CD4-positive, CD25-positive, alpha-beta regulatory T cell (primary cell): ENCODE measurements around the gene FNBP1L. TPM values are rescaled to one million over a fixed set of nuclear protein-coding genes. Genes with fewer than 3 reads are reported as not detected.

ENCODE experiments used
- ATAC-seq, 2 donors: fragments of 150-1000 bp; cut with Tn5 transposase; one replicate each; pipeline ENCODE4 v1.10.0; 2021; ENCODE audit warnings: low read depth in 2 of 2, moderate number of reproducible peaks in 2 of 2, moderate library complexity in 1 of 2
- DNase-seq, 3 donors: peaks; one replicate each; pipeline versions ENCODE4 v3.0.0 to v3.0.0-alpha.2; 2012 to 2022; ENCODE audit warnings: mixed read lengths in 1 of 3
- H3K27ac ChIP-seq: one replicate; pipeline ENCODE4 v1.7.0; 2013; ENCODE audit warnings: mild to moderate bottlenecking, low read length; ENCODE audit not compliant: insufficient read depth, poor library complexity, severe bottlenecking
- H3K27me3 ChIP-seq: one replicate; pipeline ENCODE4 v1.7.0; 2013; ENCODE audit warnings: low read length; ENCODE audit not compliant: control insufficient read depth, insufficient read depth
- H3K36me3 ChIP-seq: one replicate; pipeline ENCODE4 v1.7.0; 2013; ENCODE audit warnings: mild to moderate bottlenecking, low read length, moderate library complexity; ENCODE audit not compliant: control insufficient read depth, insufficient read depth
- H3K4me1 ChIP-seq: 2 replicates; pipeline ENCODE4 v1.7.0; 2013; ENCODE audit warnings: mild to moderate bottlenecking, low read length; ENCODE audit not compliant: insufficient read depth, control insufficient read depth, poor library complexity, severe bottlenecking
- H3K4me3 ChIP-seq: one replicate; pipeline ENCODE4 v1.7.0; 2013; ENCODE audit warnings: low read depth, mild to moderate bottlenecking, low read length, moderate library complexity
- H3K9me3 ChIP-seq, 2 experiments: 1 replicate in 1 of 2; 2 replicates in 1 of 2; pipeline ENCODE4 v1.7.0; 2013; ENCODE audit warnings: low read length in 2 of 2, mild to moderate bottlenecking in 1 of 2, moderate library complexity in 1 of 2; ENCODE audit not compliant: control insufficient read depth in 2 of 2
- H3K27ac Mint-ChIP-seq, 3 donors: one replicate each; pipeline ENCODE4 v1.8.0; 2020 to 2022; ENCODE audit warnings: mild to moderate bottlenecking in 3 of 3, mixed read lengths in 3 of 3, moderate library complexity in 2 of 3
- H3K27me3 Mint-ChIP-seq: one replicate; pipeline ENCODE4 v1.8.0; 2022; ENCODE audit warnings: mild to moderate bottlenecking, mixed read lengths
- H3K36me3 Mint-ChIP-seq: one replicate; pipeline ENCODE4 v1.8.0; 2020; ENCODE audit warnings: mixed read lengths
- H3K4me1 Mint-ChIP-seq, 4 donors: one replicate each; pipeline ENCODE4 v1.8.0; 2020 to 2022; ENCODE audit warnings: mixed read lengths in 4 of 4, mild to moderate bottlenecking in 1 of 4
- H3K4me3 Mint-ChIP-seq, 4 donors: one replicate each; pipeline ENCODE4 v1.8.0; 2020 to 2022; ENCODE audit warnings: mild to moderate bottlenecking in 4 of 4, mixed read lengths in 4 of 4, moderate library complexity in 3 of 4
- H3K9me3 Mint-ChIP-seq, 7 donors: one replicate each; pipeline ENCODE4 v1.8.0; 2020 to 2022; ENCODE audit warnings: mixed read lengths in 7 of 7, mild to moderate bottlenecking in 3 of 7, moderate library complexity in 2 of 7
- polyA plus RNA-seq, 4 donors: library from polyadenylated mRNA; unstranded; fragments of 300-500 nt; fragmentation: Illumina TruSeq; gene quantifications; one replicate each; pipeline ENCODE4 v1.2.3, GENCODE V29; 2021
- total RNA-seq: library from RNA; stranded (reverse); gene quantifications from one replicate; pipeline ENCODE4 v1.2.3, GENCODE V29; 2022

Gene FNBP1L
- total and polyA plus RNA-seq, 5 donors from 2014 or later = 0.10 to 2.4 (median 0.34) TPM; not detected in 1

GRCh38 chr1:93566227-93566626, 118.3 kb downstream of the FNBP1L start:
- Histone ChIP-seq H3K27ac (no peak overlapping the region), H3K4me3 (no peak overlapping the region), H3K27me3 (no peaks in the 10 kb centered on the region), H3K4me1 (no peaks in the 10 kb centered on the region), H3K9me3 (no peaks in the 10 kb centered on the region), H3K36me3 (no peaks in the 10 kb centered on the region)
- no peak for DNase-seq
- no peak for ATAC-seq
- H3K27me3 Mint-ChIP-seq = no peaks in the 10 kb centered on the region
- no peaks in the 10 kb centered on the region for H3K4me1 Mint-ChIP-seq
- H3K4me3 Mint-ChIP-seq = no peak overlapping the region
- H3K27ac Mint-ChIP-seq = no peak overlapping the region
- H3K9me3 Mint-ChIP-seq = no peaks in the 10 kb centered on the region
- no peaks in the 10 kb centered on the region for H3K36me3 Mint-ChIP-seq

DNA sequence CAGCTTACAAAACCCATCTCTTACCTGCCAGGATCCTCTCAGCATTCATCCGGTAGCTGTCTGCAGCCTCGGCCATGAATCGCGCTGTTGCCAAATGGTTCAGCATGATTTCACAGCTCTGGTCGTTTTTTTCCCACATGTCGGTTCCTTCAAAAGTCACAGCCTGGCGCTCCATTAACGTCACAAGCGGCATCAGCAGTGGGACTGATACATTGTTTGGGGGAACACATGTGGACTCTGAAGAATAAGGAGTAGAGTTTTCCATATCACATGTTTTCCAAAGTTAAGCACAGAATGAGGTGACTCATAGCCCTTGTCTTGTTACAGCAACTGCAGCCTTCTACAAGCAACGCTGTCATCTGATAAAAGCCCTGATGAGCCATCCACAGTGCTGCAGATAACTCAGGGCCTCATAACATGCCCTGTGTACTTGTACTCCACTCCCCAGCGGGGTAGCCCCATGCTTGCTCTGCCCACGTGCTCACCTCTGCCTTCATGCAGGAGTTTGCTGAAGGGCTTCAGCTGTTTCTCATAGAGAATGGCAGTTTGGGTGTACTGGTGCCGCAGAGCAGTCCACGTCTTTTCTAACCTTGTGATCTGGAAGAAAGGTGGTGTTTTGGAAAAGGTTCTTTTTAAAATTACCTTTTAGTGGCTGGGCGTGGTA, 119.5 kb downstream of the FNBP1L start:
- Histone ChIP-seq H3K36me3 (no peaks in the 10 kb centered on the region), H3K4me1 (no peaks in the 10 kb centered on the region), H3K9me3 (no peaks in the 10 kb centered on the region), H3K4me3 (no peak overlapping the region), H3K27ac (no peak overlapping the region), H3K27me3 (no peaks in the 10 kb centered on the region)
- no peaks in the 10 kb centered on the region for H3K9me3 Mint-ChIP-seq
- no peaks in the 10 kb centered on the region for H3K27me3 Mint-ChIP-seq
- H3K4me3 Mint-ChIP-seq = no peak overlapping the region
- ATAC-seq (no peak), DNase-seq (no peak)
- no peaks in the 10 kb centered on the region for H3K36me3 Mint-ChIP-seq
- H3K4me1 Mint-ChIP-seq = no peaks in the 10 kb centered on the region
- H3K27ac Mint-ChIP-seq = no peak overlapping the region

GRCh38 chr1:93569489-93569888, 121.6 kb downstream of the FNBP1L start:
- ATAC-seq (no peak), DNase-seq (no peak)
- Mint-ChIP-seq H3K27ac (peak overlapping the region in 1 of 3 donors; percentile 55), H3K36me3 (no peaks in the 10 kb centered on the region), H3K4me1 (no peaks in the 10 kb centered on the region), H3K9me3 (no peaks in the 10 kb centered on the region), H3K4me3 (no peak overlapping the region), H3K27me3 (no peaks in the 10 kb centered on the region)
- H3K27me3 ChIP-seq = no peaks in the 10 kb centered on the region
- H3K27ac ChIP-seq = no peak overlapping the region
- H3K36me3 ChIP-seq = no peaks in the 10 kb centered on the region
- no peaks in the 10 kb centered on the region for H3K4me1 ChIP-seq
- no peak overlapping the region for H3K4me3 ChIP-seq
- H3K9me3 ChIP-seq = no peaks in the 10 kb centered on the region

GRCh38 chr1:93571623-93572310, 123.8 kb downstream of the FNBP1L start:
- no peak overlapping the region for H3K4me3 ChIP-seq
- DNase-seq (no peak), ATAC-seq (no peak)
- no peaks in the 10 kb centered on the region for H3K36me3 ChIP-seq
- no peaks in the 10 kb centered on the region for H3K4me1 ChIP-seq
- no peaks in the 10 kb centered on the region for H3K4me1 Mint-ChIP-seq
- no peak overlapping the region for H3K27ac Mint-ChIP-seq
- H3K9me3 ChIP-seq = no peaks in the 10 kb centered on the region
- H3K27me3 ChIP-seq = no peaks in the 10 kb centered on the region
- H3K27ac ChIP-seq = no peak overlapping the region
- H3K27me3 Mint-ChIP-seq = no peaks in the 10 kb centered on the region
- no peaks in the 10 kb centered on the region for H3K36me3 Mint-ChIP-seq
- H3K4me3 Mint-ChIP-seq = no peak overlapping the region
- H3K9me3 Mint-ChIP-seq = no peaks in the 10 kb centered on the region

DNA sequence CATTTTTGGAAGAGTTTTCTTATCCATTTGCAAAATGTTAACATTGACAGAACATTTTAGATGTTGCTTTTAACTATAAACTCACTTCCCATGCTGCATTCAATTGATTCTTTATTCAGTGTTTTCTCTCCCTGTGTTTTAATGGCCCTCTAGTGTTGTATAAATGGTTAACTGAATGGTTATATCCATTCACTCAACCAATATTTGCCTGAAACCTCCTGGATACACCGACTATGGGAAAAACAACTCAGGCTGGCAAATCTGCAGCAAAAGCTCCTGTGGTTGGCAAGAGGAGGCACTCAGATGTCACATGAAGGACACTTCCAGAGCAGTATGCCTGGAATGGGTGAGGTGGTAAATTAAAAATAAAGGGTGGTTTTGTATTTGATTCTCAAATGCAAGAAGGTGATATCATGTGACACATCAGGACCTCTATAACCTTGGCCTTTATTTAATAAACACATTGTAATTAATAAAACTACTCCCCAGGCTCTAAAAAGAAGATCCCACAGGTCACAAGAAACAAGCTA, 126.1 kb downstream of the FNBP1L start:
- no peak for DNase-seq
- no peak for ATAC-seq
- Mint-ChIP-seq H3K36me3 (no peaks in the 10 kb centered on the region), H3K9me3 (no peaks in the 10 kb centered on the region), H3K4me3 (no peak overlapping the region), H3K4me1 (no peaks in the 10 kb centered on the region), H3K27ac (peak overlapping the region in 1 of 3 donors; percentile 9), H3K27me3 (no peaks in the 10 kb centered on the region)
- Histone ChIP-seq H3K27ac (no peak overlapping the region), H3K36me3 (no peaks in the 10 kb centered on the region), H3K9me3 (no peaks in the 10 kb centered on the region), H3K4me1 (no peaks in the 10 kb centered on the region), H3K27me3 (no peaks in the 10 kb centered on the region), H3K4me3 (no peak overlapping the region)

- Mint-ChIP-seq H3K27ac (no peak overlapping the region), H3K4me1 (no peaks in the 10 kb centered on the region), H3K36me3 (no peaks in the 10 kb centered on the region), H3K9me3 (no peaks in the 10 kb centered on the region), H3K4me3 (no peak overlapping the region), H3K27me3 (no peaks in the 10 kb centered on the region)
- ATAC-seq (no peak), DNase-seq (no peak)
- H3K4me3 ChIP-seq = no peak overlapping the region
- no peaks in the 10 kb centered on the region for H3K9me3 ChIP-seq
- no peaks in the 10 kb centered on the region for H3K36me3 ChIP-seq
- no peak overlapping the region for H3K27ac ChIP-seq
- no peaks in the 10 kb centered on the region for H3K4me1 ChIP-seq
- H3K27me3 ChIP-seq = no peaks in the 10 kb centered on the region
These were observed 126.6 kb downstream of the FNBP1L start for GRCh38 chr1:93574511-93574910.

GRCh38 chr1:93574991-93575390, 127.1 kb downstream of the FNBP1L start:
- Mint-ChIP-seq H3K27me3 (no peaks in the 10 kb centered on the region), H3K36me3 (no peaks in the 10 kb centered on the region), H3K9me3 (no peaks in the 10 kb centered on the region), H3K4me3 (no peak overlapping the region), H3K27ac (no peak overlapping the region), H3K4me1 (no peaks in the 10 kb centered on the region)
- DNase-seq = no peak
- ATAC-seq = no peak
- H3K36me3 ChIP-seq = no peaks in the 10 kb centered on the region
- H3K4me3 ChIP-seq = no peak overlapping the region
- H3K4me1 ChIP-seq = no peaks in the 10 kb centered on the region
- no peaks in the 10 kb centered on the region for H3K9me3 ChIP-seq
- H3K27ac ChIP-seq = no peak overlapping the region
- H3K27me3 ChIP-seq = no peaks in the 10 kb centered on the region
